Loucy (cell line): ENCODE results near the gene RYR2.

Experiments
- H2AFZ ChIP-seq: fragments of 200-600 bp; sonication (generic); 2 replicates; pipeline ENCODE4 v1.6.0; 2016; ENCODE audit warnings: antibody characterized with exemption, mild to moderate bottlenecking, low read length, moderate library complexity
- H3F3A ChIP-seq: fragments of 200-600 bp; 2 replicates; pipeline ENCODE4 v1.6.0; 2016; ENCODE audit warnings: antibody characterized with exemption, low read depth, mild to moderate bottlenecking
- H3K27me3 ChIP-seq: fragments of 200-600 bp; sonication (generic); 2 replicates; pipeline ENCODE4 v1.6.1; 2014; ENCODE audit warnings: low read length, mild to moderate bottlenecking; ENCODE audit not compliant: insufficient read depth, poor library complexity, severe bottlenecking
- H3K36me3 ChIP-seq: fragments of 200-600 bp; sonication (generic); 2 replicates; pipeline ENCODE4 v1.6.1; 2016; ENCODE audit warnings: low read length; ENCODE audit not compliant: insufficient read depth
- H3K4me1 ChIP-seq: fragments of 200-600 bp; sonication (generic); 2 replicates; pipeline ENCODE4 v1.5.1; 2014; ENCODE audit warnings: low read length, mild to moderate bottlenecking; ENCODE audit not compliant: insufficient read depth, poor library complexity, severe bottlenecking
- H3K4me2 ChIP-seq: fragments of 200-600 bp; sonication (generic); 2 replicates; pipeline ENCODE4 v1.6.0; 2014; ENCODE audit warnings: antibody characterized with exemption, low read length, low read depth, mild to moderate bottlenecking; ENCODE audit not compliant: poor library complexity, severe bottlenecking
- H3K4me3 ChIP-seq: fragments of 200-600 bp; sonication (generic); 2 replicates; pipeline ENCODE4 v1.5.1; 2014; ENCODE audit warnings: low read length, mild to moderate bottlenecking, mixed read lengths; ENCODE audit not compliant: poor library complexity, severe bottlenecking
- H3K79me2 ChIP-seq: fragments of 200-600 bp; sonication (generic); 2 replicates; pipeline ENCODE4 v1.6.1; 2014; ENCODE audit warnings: low read length; ENCODE audit not compliant: insufficient read depth
- H3K9ac ChIP-seq: fragments of 200-600 bp; sonication (generic); 2 replicates; pipeline ENCODE4 v1.6.0; 2014; ENCODE audit warnings: mild to moderate bottlenecking, low read depth, low read length, moderate library complexity; ENCODE audit not compliant: poor library complexity, severe bottlenecking
- H3K9me2 ChIP-seq: fragments of 200-600 bp; sonication (generic); replicated peaks from 2 replicates; pipeline ENCODE4 v1.6.1; 2016; ENCODE audit warnings: low read depth, low read length, mixed read lengths
- H3K9me3 ChIP-seq: fragments of 200-600 bp; sonication (generic); 2 replicates; pipeline ENCODE4 v1.6.1; 2014; ENCODE audit warnings: mild to moderate bottlenecking, antibody characterized with exemption, low read length, low read depth; ENCODE audit not compliant: insufficient read depth
- H4K20me1 ChIP-seq: fragments of 200-600 bp; sonication (generic); 2 replicates; pipeline ENCODE4 v1.6.0; 2014; ENCODE audit warnings: antibody characterized with exemption, low read length, mild to moderate bottlenecking; ENCODE audit not compliant: insufficient read depth, poor library complexity, severe bottlenecking
- CTCF ChIP-seq: fragments of 200-600 bp; sonication (generic); conservative IDR thresholded peaks from 2 replicates; pipeline ENCODE4 v1.5.1; 2014; ENCODE audit warnings: mild to moderate bottlenecking, antibody characterized with exemption, low read length
- EZH2phosphoT487 ChIP-seq: fragments of 200-600 bp; IDR thresholded peaks from 2 replicates; pipeline ENCODE4 v1.6.1; 2018; ENCODE audit warnings: antibody characterized with exemption, mild to moderate bottlenecking, moderate library complexity, borderline replicate concordance

Gene RYR2

GRCh38 chr1:237170149-237170548 is 128.2 kb downstream of the RYR2 start:
- Histone ChIP-seq H3K36me3 (no peaks in the 10 kb centered on the region), H3K9me2 (no peaks in the 10 kb centered on the region), H3K9me3 (no peaks in the 10 kb centered on the region), H2AFZ (no peak overlapping the region), H3K4me2 (no peak overlapping the region), H4K20me1 (no peaks in the 10 kb centered on the region), H3K4me3 (no peak overlapping the region), H3K4me1 (no peaks in the 10 kb centered on the region), H3K27me3 (no peaks in the 10 kb centered on the region), H3K9ac (no peak overlapping the region), H3F3A (no peaks in the 10 kb centered on the region), H3K79me2 (no peaks in the 10 kb centered on the region)
- TF ChIP-seq CTCF (no peak), EZH2phosphoT487 (no peak)

- Histone ChIP-seq H3K79me2 (no peaks in the 10 kb centered on the region), H3K9ac (no peak overlapping the region), H3K9me2 (no peaks in the 10 kb centered on the region), H3K4me3 (no peak overlapping the region), H4K20me1 (no peaks in the 10 kb centered on the region), H3F3A (no peaks in the 10 kb centered on the region), H2AFZ (no peak overlapping the region), H3K4me1 (no peaks in the 10 kb centered on the region), H3K27me3 (no peaks in the 10 kb centered on the region), H3K4me2 (no peak overlapping the region), H3K9me3 (no peaks in the 10 kb centered on the region), H3K36me3 (no peaks in the 10 kb centered on the region)
- TF ChIP-seq CTCF = no peak
- TF ChIP-seq EZH2phosphoT487 = no peak
These were observed 129.6 kb downstream of the RYR2 start for GRCh38 chr1:237171454-237172117.

- no peaks in the 10 kb centered on the region for H3F3A ChIP-seq
- no peaks in the 10 kb centered on the region for H4K20me1 ChIP-seq
- H3K9me2 ChIP-seq = no peaks in the 10 kb centered on the region
- H3K79me2 ChIP-seq = no peaks in the 10 kb centered on the region
- H3K9ac ChIP-seq = no peak overlapping the region
- H2AFZ ChIP-seq = no peak overlapping the region
- H3K4me1 ChIP-seq = no peaks in the 10 kb centered on the region
- no peak overlapping the region for H3K4me2 ChIP-seq
- no peaks in the 10 kb centered on the region for H3K9me3 ChIP-seq
- H3K4me3 ChIP-seq = no peak overlapping the region
- TF ChIP-seq CTCF = no peak
- H3K36me3 ChIP-seq = no peaks in the 10 kb centered on the region
- no peaks in the 10 kb centered on the region for H3K27me3 ChIP-seq
These were observed 130.1 kb downstream of the RYR2 start for GRCh38 chr1:237172118-237172485.
